ENCODE data around the gene PODNL1.

GRCh38 chr19:13954185-13954584 is 16.0 kb upstream of the PODNL1 start:
- TF ChIP-seq CTCF (IDR thresholded peaks at IDR 0.05; ENCODE audit: low read depth, low read length, poor library complexity, severe bottlenecking): no peak
- no peak for TF ChIP-seq EZH2phosphoT487 (IDR thresholded peaks at IDR 0.05; ENCODE audit: borderline replicate concordance, low read length)
